Stimulated activated CD4-positive, alpha-beta T cell treated with anti-CD3 and anti-CD28 coated beads, Interleukin-1b, Interleukin-23, amount 100 ng/mL, for 1 hour (primary cell): ENCODE measurements around the gene BMP7.
"Not testable (repeated sequence)": the region's sequence is repeated elsewhere in the genome, so short reads cannot be mapped to it uniquely, and the experiment has no call there.

ENCODE experiments used
- DNase-seq, 2 donors: peaks; one replicate each; pipeline ENCODE4 v3.0.0-alpha.2; 2020; ENCODE audit warnings: low read depth in 2 of 2

The BMP7 gene

DNA sequence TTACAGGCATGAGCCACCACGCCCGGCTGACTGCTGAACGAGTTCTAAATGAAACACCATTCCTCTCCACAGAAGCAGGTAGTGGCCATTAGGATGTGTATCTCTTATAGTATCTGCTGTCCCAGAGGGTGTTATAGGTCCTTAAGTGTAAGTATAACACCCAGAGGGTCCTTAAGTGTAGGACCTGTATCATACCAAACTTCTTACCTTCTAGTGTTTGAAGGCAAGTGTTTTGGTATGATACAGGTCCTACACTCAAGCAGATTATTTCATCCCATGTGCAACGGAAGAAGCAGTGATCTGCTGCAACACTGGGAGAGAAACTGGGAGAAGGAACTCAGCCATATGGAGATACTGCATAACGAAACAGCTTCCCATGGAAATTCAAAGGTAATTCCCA is 17.4 kb downstream of the BMP7 start:
- no peak for DNase-seq

- DNase-seq, result no peak
Observed at GRCh38 chr20:57248132-57248797, 18.2 kb downstream of the BMP7 start.

GRCh38 chr20:57247292-57247965 is 19.0 kb downstream of the BMP7 start:
- no peak for DNase-seq

DNA sequence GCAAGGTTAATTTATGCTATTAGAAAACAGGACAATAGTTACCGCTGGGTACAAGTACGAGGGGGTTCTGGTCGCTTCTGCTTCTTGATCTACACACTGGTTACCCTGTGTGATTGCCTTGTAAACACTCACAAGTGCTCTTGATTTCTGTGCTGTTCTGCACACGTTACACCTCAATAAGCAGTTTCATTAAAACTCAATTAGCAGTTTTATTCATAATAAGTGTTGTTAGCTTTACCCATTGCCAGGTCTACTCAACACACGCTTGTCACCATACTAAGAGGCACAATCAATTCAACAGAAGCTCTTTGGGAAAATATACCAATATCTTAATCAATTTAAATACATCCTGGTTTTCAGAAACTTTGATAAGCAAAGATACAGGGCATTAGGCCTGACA is 20.4 kb downstream of the BMP7 start:
- no peak for DNase-seq

DNA sequence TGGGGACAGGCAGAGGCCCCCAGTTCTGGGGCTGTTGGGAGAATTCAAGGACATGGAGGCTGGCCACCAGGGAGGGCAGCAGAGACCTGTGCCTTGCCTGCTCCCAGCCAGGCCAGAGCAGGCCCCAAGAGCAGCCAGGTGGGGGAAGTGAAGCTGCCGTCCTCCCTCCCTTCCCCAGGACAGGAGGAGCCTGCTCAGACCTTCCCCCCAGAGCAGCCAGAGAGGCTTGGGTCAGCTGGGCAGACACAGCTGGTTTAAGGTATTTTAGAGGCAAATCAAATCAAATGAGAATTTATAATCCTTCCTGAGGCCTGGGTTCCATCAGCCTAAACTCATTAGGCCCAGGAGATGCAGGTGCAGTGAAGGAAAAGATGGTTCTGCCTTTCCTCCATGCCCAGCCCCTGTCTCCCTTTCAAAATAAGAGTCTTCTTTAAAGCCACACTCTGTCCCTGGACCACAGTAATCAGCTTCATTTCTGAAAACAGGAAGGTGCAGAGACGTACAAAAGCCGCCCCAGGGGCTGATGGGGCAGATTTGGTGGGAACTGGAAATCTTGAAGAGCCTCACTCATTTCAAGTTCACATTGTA is 21.7 kb downstream of the BMP7 start:
- no peak for DNase-seq

DNA sequence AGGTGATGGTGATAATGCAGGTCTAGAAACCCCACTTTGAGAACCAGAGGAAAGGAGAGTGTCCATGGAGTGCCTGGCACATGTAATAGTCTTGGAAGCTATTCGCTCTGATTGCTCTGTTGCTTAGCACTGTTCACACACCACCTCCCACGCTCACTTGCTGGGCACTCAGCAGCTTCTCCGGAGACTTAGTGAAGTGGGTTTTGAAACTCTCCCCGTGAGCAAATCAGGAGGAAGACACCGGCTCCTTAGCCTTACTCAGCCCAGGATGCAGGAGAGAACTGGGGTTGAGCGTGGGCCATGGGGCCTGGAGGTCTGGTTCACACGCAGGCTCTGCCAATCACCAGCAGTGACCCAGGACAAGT is 22.2 kb downstream of the BMP7 start:
- no peak for DNase-seq

DNA sequence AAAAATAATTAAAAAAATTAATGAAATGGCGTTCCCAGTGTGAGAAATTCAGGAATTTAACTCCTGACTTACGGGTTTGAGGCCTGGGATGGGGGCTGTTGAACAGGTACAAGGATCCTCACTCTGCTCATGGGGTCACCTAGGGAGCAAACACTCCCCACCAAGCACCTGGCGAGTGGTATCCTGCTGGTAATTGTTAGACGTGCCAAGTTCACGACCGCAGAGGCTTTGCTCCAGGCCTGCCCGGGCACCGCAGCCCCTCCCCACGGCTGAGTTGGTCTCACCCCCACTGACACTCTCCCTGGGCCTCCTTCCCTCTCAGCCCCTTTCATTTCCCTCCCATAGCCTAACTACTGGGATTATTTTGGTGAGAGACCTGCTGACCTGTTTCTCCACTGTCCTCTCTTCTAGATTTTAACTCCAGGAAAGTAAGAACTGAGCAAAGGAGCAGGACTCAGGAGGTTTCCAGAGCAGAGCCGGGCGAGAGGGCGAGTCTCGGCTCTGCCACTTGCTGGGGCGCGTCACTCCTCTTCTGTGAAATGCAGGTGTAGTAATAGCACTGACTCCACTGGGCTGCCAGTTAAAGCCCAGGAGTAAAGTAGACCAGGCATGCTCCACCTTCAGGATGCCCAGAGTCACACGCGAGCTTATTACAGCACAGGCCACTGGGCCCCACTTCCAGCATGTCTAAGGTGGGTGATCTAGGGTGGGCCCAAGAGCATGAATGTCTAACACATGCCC is 22.8 kb downstream of the BMP7 start:
- no peak for DNase-seq

- no peak for DNase-seq
Observed at GRCh38 chr20:57242414-57242813, 24.0 kb downstream of the BMP7 start.

DNA sequence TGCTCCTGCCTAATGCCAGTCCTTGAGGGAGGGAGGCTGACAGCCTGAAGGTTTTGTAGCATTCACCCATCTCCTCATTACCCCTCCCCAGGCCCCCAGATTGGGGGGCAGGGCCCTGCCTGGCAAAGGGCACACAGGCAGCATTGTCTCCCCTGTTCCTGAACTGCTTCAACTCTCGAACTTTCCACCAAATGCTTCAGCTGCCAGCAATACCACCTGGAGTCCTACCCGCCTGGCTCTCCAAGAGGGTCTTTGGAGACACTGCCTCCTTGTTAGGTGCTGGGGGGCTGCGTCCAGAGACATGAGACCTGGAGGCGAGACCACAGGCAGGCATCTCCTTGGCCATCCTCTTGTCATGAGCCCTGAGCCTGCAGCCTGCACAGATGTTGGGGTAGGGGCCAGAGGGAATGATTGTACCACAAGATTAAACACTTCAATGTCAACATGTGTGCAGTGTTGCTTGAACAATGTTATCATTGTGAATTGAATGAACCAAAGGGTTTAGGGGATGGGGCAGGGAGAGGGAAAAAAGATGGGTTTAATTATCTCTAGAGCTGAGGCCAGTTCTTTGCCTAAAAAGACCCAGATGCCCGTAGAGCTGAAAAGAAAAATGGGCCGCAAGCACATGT is 25.0 kb downstream of the BMP7 start:
- DNase-seq, result no peak

- no peak for DNase-seq
Observed at GRCh38 chr20:57240581-57241362, 25.7 kb downstream of the BMP7 start.

DNA sequence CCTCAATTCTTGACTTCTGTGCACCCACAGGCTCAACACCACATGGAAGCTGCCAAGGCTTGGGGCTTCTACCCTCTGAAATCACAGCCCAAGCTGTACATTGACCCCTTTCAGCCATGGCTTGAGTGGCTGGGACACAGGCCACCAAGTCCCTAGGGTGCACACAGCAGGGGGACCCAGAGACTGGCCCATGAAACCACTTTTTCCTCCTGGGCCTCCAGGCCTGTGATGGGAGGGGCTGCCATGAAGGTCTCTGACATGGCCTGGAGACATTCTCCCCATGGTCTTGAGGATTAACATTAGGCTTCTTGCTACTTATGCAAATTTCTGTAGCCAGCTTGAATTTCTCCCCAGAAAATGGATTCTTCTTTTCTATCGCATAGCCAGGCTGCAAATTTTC is 26.7 kb downstream of the BMP7 start:
- DNase-seq, result not testable (repeated sequence)

DNA sequence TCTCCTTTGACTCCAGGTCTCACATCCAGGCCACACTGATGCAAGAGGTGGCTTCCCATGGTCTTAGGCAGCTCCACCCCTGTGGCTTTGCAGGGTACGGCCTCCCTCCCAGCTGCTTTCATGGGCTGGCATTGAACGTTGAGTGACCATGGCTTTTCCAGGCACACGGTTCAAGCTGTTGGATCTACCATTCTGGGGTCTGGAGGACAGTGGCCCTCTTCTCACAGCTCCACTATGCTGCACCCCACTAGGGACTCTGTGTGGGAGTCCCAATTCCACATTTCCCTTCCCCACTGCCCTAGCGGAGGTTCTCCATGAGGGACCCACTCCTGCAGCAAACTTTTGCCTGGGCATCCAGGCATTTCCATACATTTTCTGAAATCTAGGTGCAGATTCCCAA is 27.1 kb downstream of the BMP7 start:
- DNase-seq, result not testable (repeated sequence)

GRCh38 chr20:57238089-57238488 is 28.4 kb downstream of the BMP7 start:
- no peak for DNase-seq

DNA sequence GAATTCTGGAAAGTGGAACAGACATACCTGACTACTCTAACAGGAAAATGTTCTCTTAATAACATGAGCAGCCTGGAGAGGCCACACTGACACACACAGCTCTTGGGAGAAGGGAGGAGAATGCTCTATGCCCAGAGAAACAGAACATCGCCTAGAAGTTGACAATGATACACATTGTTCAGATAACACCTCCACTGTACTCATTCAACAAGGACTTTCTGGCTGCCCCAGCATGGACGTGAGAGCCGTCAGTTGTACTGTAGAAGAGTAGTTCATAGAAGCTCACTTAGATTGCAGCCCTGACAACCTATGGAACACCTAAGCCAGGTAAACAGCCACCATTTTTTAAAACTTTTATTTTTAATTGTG is 28.9 kb downstream of the BMP7 start:
- no peak for DNase-seq

GRCh38 chr20:57236813-57237584 is 29.4 kb downstream of the BMP7 start:
- DNase-seq, result no peak

- no peak for DNase-seq
Observed at GRCh38 chr20:57234556-57235251, 31.7 kb downstream of the BMP7 start.

- DNase-seq, result no peak
Observed at GRCh38 chr20:57231951-57232428, 34.5 kb downstream of the BMP7 start.

DNA sequence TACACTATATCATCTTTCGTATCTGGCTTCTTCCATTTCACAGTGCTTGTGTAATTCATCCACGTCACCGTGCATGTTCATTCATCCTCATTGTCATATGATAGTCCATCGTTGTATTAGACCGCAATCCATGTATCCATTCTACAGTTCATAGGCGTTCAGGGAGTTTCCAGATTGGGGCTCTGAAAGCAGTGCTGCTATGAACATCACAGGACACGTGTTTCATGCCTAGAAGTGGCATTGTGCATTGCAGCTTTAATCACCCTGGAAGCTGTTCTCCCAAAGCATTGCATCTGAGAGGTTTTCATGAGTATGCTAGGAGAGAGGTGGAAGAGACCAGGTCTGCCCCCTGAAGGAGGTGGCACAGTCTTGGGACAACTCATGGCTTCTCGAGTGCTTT is 35.3 kb downstream of the BMP7 start:
- no peak for DNase-seq

GRCh38 chr20:57230247-57230646 is 36.2 kb downstream of the BMP7 start:
- DNase-seq, result no peak

- no peak for DNase-seq
Observed at GRCh38 chr20:57229490-57229889, 37.0 kb downstream of the BMP7 start.
